Mucosa of descending colon (tissue), 3 donors: ENCODE data around the gene BASP1. TPM values are rescaled to one million over a fixed set of nuclear protein-coding genes. Genes with fewer than 3 reads are reported as not detected.
A peak's percentile ranks its signal among the peaks of the same experiment; 100 is the strongest.

ENCODE experiments used
- ATAC-seq: fragments of 200-7000 bp; cut with Tn5 transposase; one replicate; pipeline ENCODE4 v1.9.1; 2020; ENCODE audit warnings: mild to moderate bottlenecking, moderate library complexity
- DNase-seq, 3 donors: peaks; one replicate each; pipeline ENCODE4 v3.0.0-alpha.2; 2020
- H3K36me3 ChIP-seq: fragments of 200-600 bp; one replicate; pipeline ENCODE4 v1.8.0; 2021; ENCODE audit warnings: low read depth, mild to moderate bottlenecking
- H3K4me1 ChIP-seq: fragments of 200-600 bp; one replicate; pipeline ENCODE4 v1.8.0; 2021; ENCODE audit warnings: low read depth, mild to moderate bottlenecking
- H3K4me3 ChIP-seq: fragments of 200-600 bp; one replicate; pipeline ENCODE4 v1.8.0; 2021; ENCODE audit warnings: mild to moderate bottlenecking
- H3K9me3 ChIP-seq: fragments of 200-600 bp; one replicate; pipeline ENCODE4 v1.8.0; 2021; ENCODE audit warnings: mild to moderate bottlenecking
- intact Hi-C, 2 donors: fragments of 100-400 bp; cut with DNase I in 1 of 2; cut with micrococcal nuclease in 1 of 2; formaldehyde crosslinking; loops; one replicate each; pipeline versions ENCODE4 v1.11.0 to v1.11.1; 2022; cut with DNase I, micrococcal nuclease
- total RNA-seq, 3 donors: library from RNA; stranded (reverse); fragmentation: NEBNext Ultra II Directional in 2 of 3; extraction: Animal tissue kit (Norgen Biotek cat#: 25700) in 2 of 3; gene quantifications; one replicate each; pipeline versions ENCODE4 v1.2.1 to v1.2.4, GENCODE V29; 2021 to 2023
- TF ChIP-seq, protein P1 (sequence below): fragments of 200-600 bp; IDR thresholded peaks from one replicate; pipeline ENCODE4 v1.8.0; 2022; ENCODE audit warnings: antibody characterized with exemption, mild to moderate bottlenecking
- donor health status: DM: no; HTN: no; CAD: no; lungs with moderate emphysema.
- donor health status: DM: no; HTN: no; CAD: no.
- donor health status: DM: no; HTN: yes; CAD: no.

The BASP1 gene
- total RNA-seq, 3 donors from 2014 or later: 3.6 to 10.6 (median 8.6) TPM

DNA sequence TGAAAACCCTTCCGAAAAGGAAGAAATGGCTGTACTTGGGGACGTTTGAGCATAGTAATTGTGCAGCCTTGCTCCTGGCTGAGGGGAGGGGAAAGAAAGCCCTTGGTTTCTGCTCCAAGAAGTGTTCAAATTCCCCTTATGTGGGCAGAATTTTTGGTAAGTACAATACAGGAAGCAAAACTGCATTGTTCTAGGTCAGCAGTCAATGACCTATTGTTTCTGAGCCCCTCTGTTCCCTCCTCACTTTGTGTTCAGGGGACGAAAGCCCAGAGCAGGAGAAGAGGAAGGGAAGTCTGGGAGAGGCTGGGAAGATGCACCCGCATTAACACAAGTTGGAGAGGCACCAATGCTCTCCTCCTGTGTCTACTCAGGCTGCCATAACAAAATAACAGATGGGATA is 11.9 kb downstream of the BASP1 start:
- DNase-seq (no peak), ATAC-seq (peak; percentile 22)
- TF ChIP-seq, protein P1, sequence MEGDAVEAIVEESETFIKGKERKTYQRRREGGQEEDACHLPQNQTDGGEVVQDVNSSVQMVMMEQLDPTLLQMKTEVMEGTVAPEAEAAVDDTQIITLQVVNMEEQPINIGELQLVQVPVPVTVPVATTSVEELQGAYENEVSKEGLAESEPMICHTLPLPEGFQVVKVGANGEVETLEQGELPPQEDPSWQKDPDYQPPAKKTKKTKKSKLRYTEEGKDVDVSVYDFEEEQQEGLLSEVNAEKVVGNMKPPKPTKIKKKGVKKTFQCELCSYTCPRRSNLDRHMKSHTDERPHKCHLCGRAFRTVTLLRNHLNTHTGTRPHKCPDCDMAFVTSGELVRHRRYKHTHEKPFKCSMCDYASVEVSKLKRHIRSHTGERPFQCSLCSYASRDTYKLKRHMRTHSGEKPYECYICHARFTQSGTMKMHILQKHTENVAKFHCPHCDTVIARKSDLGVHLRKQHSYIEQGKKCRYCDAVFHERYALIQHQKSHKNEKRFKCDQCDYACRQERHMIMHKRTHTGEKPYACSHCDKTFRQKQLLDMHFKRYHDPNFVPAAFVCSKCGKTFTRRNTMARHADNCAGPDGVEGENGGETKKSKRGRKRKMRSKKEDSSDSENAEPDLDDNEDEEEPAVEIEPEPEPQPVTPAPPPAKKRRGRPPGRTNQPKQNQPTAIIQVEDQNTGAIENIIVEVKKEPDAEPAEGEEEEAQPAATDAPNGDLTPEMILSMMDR: no peak
- H3K9me3 ChIP-seq: no peaks in the 10 kb centered on the region
- no peaks in the 10 kb centered on the region for H3K4me1 ChIP-seq
- intact Hi-C loops: no loop called here
- no peak overlapping the region for H3K4me3 ChIP-seq
- H3K36me3 ChIP-seq: no peaks in the 10 kb centered on the region

DNA sequence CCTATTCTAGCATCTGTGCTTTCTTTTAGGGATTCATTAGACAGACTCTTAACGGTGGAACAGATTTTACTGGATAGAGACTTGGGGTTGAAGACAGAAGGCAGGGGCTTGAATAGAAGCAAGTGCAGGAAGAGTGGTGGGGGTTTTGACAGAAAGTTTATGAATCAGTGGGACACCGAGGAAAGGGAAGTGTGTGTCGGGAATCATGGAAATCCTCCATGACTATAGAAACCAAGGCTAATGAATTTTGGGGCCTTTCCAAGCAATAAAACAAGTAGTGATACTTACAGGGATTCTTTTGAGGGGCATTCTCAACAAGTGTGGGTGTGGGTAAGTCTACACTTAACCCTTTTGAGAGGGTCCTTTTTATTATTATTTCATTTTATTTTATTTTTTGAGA is 12.8 kb downstream of the BASP1 start:
- Histone ChIP-seq H3K36me3 (no peaks in the 10 kb centered on the region), H3K4me3 (no peak overlapping the region), H3K9me3 (no peaks in the 10 kb centered on the region), H3K4me1 (no peaks in the 10 kb centered on the region)
- TF ChIP-seq, protein P1: no peak
- no peak for ATAC-seq
- intact Hi-C loops: no loop called here
- DNase-seq: no peak

DNA sequence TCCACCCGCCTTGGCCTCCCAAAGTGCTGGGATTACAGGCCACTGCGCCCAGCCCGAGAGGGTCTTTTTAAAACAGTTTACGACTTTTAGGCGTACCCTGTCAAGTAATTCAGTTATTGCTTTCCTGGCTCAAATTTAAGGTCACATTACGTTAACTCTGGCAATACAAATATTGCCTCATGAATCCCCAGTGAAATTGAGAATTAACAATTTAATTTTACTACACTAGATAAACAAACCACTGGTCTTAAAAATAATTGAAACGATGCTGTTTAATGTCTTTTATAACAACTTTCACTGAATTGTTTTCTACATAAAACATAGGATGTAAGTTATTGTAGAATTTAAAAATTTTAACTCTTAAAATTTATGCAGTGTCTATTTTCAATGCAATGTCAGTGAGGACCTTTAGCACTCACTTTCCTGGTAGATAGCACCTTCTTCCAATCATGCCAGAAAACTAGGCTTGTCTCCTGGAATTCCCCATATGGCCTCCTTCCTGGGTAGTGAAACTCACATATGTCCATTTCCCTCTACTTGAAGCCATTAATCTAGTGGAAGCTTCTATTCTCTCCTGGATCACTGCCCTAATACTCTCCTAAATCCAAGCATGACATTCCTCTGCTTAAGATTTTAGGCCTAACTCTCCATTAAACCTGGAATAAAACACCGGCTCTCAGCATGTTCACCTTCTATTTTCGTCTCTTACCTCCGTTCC is 13.5 kb downstream of the BASP1 start:
- no peak for ATAC-seq
- TF ChIP-seq, protein P1: no peak
- intact Hi-C loops: no loop called here
- Histone ChIP-seq H3K4me3 (no peak overlapping the region), H3K9me3 (no peaks in the 10 kb centered on the region), H3K36me3 (no peaks in the 10 kb centered on the region), H3K4me1 (no peaks in the 10 kb centered on the region)
- DNase-seq: no peak

DNA sequence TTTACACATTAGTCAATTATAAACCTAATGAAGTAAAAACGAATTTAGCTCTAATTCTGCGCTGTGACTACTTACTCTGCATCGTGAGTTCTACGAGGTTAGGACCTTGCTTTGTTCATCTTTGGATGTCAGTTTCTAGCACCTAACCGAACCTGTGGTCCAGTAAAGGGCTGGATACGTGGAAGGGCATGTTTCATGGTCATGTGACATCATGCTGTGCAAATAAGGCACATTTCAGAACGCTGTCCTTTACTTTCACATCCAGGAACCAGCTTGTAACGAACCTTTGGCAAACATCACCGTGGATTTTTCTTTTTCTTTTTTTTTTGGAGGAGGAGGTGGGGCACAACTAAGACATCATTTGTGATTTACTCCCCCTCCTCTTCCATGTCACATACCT is 15.0 kb downstream of the BASP1 start:
- Histone ChIP-seq H3K4me1 (no peaks in the 10 kb centered on the region), H3K9me3 (no peaks in the 10 kb centered on the region), H3K4me3 (no peak overlapping the region), H3K36me3 (no peaks in the 10 kb centered on the region)
- ATAC-seq (no peak), DNase-seq (no peak)
- TF ChIP-seq, protein P1: no peak
- intact Hi-C loops: no loop called here

DNA sequence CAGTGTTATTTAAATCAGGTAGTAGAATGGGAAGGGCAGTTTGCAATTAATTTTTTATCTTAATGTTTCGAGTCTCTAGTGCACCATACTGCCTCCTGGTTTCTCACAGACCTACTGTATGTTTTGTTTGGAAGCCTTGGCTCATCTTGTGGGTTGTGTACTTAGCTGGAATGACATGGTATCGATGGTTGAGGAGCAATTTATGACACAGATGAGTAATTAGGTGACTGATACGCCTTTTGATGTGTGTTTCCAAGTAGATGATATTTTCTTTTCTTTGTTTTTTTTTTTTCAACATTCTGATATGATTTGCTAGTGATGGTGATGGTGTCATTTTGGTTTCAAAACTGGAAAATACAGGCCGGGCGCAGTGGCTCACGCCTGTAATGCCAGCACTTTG is 16.1 kb downstream of the BASP1 start:
- ATAC-seq (no peak), DNase-seq (no peak)
- Histone ChIP-seq H3K4me3 (no peak overlapping the region), H3K36me3 (no peaks in the 10 kb centered on the region), H3K9me3 (no peaks in the 10 kb centered on the region), H3K4me1 (no peaks in the 10 kb centered on the region)
- TF ChIP-seq, protein P1: no peak
- intact Hi-C loops: no loop called here

DNA sequence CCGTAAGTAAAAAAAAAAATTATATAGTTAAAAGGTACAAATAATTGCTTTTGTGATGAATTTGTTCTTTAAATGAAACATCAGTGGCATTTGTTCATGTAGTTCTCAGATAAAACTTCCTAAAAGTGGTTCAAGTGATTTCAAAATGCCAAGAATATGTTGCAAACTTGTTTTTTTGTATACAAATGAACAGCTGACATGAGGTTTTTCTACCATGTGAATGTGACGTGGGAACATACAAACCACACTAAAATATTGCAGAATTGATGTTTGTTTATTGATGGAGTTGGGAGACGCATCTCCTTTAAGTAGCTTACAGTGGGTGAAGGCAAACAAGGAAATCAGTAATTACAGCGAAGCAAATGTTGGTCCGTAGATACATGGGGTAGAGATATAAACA is 16.9 kb downstream of the BASP1 start:
- ATAC-seq: no peak
- TF ChIP-seq, protein P1: no peak
- no peak for DNase-seq
- Histone ChIP-seq H3K4me1 (no peaks in the 10 kb centered on the region), H3K4me3 (no peak overlapping the region), H3K36me3 (no peaks in the 10 kb centered on the region), H3K9me3 (no peaks in the 10 kb centered on the region)
- intact Hi-C loops: no loop called here
